Measurements from ENCODE around the gene RNF31. TPM values are rescaled to one million over a fixed set of nuclear protein-coding genes. Genes with fewer than 3 reads are reported as not detected.

Gene RNF31
- polyA plus RNA-seq, 1 donor from 2014 or later, result 98.7 TPM

GRCh38 chr14:24189059-24189375 lies 41.7 kb downstream of the RNF31 start:
- peaks cover 3% of the 10 kb centered on the region for H3K79me2 ChIP-seq (replicated peaks; ENCODE audit: insufficient read depth, low read length)

GRCh38 chr14:24189460-24189859 lies 42.2 kb downstream of the RNF31 start:
- Histone ChIP-seq H3K79me2 (replicated peaks; ENCODE audit: insufficient read depth, low read length) (peaks cover 3% of the 10 kb centered on the region), H3K4me3 (ENCODE audit: low read length) (peak overlapping the region; percentile 92), H3K4me2 (ENCODE audit: low read length) (no peak overlapping the region)
- no peak for TF ChIP-seq TAF1 (IDR thresholded peaks at IDR 0.05; ENCODE audit: low read depth)
- no peak for TF ChIP-seq MXI1 (conservative IDR thresholded peaks at IDR 0.05; ENCODE audit: poor library complexity, severe bottlenecking)
- TF ChIP-seq EZH2 (IDR thresholded peaks at IDR 0.05; ENCODE audit: borderline replicate concordance, insufficient read depth, low read length, poor library complexity, severe bottlenecking), result no peak
- TF ChIP-seq RAD21 (conservative IDR thresholded peaks at IDR 0.05), result no peak
- no peak for TF ChIP-seq REST (IDR thresholded peaks at IDR 0.05; ENCODE audit: borderline replicate concordance)
- TF ChIP-seq EP300 (conservative IDR thresholded peaks at IDR 0.05; ENCODE audit: poor library complexity, severe bottlenecking), result no peak

More at GRCh38 chr14:24189059-24189375, 41.7 kb downstream of the RNF31 start:
- Histone ChIP-seq H3K4me3 (ENCODE audit: low read length) (peak overlapping the region; percentile 92), H3K9me2 (ENCODE audit: insufficient read depth, low read length) (no peaks in the 10 kb centered on the region), H3K4me2 (ENCODE audit: low read length) (no peak overlapping the region), H4K20me1 (ENCODE audit: insufficient read depth) (peaks cover 4% of the 10 kb centered on the region), H3K9ac (ENCODE audit: low read length) (peak overlapping the region; percentile 2), H3K27ac (ENCODE audit: low read length) (peak overlapping the region; percentile 4), H3K36me3 (ENCODE audit: insufficient read depth, low read length) (no peaks in the 10 kb centered on the region), H3K27me3 (ENCODE audit: insufficient read depth, low read depth, low read length) (no peaks in the 10 kb centered on the region), H3K9me3 (ENCODE audit: low read length) (no peaks in the 10 kb centered on the region), H2AFZ (ENCODE audit: low read depth, low read length) (no peak overlapping the region), H3F3A (ENCODE audit: insufficient read depth, low read length, poor library complexity, severe bottlenecking) (no peaks in the 10 kb centered on the region)
- TF ChIP-seq SMC3 (conservative IDR thresholded peaks at IDR 0.05; ENCODE audit: poor library complexity) (no peak), EP300 (conservative IDR thresholded peaks at IDR 0.05; ENCODE audit: poor library complexity, severe bottlenecking) (no peak), CTCF (IDR thresholded peaks at IDR 0.05; ENCODE audit: poor library complexity, severe bottlenecking) (no peak), RAD21 (conservative IDR thresholded peaks at IDR 0.05) (no peak), REST (IDR thresholded peaks at IDR 0.05; ENCODE audit: borderline replicate concordance) (no peak), POLR2AphosphoS5 (IDR thresholded peaks at IDR 0.05) (no peak), EZH2 (IDR thresholded peaks at IDR 0.05; ENCODE audit: borderline replicate concordance, insufficient read depth, low read length, poor library complexity, severe bottlenecking) (no peak), TAF1 (IDR thresholded peaks at IDR 0.05; ENCODE audit: low read depth) (no peak), MXI1 (conservative IDR thresholded peaks at IDR 0.05; ENCODE audit: poor library complexity, severe bottlenecking) (no peak)

More at GRCh38 chr14:24189460-24189859, 42.2 kb downstream of the RNF31 start:
- no peaks in the 10 kb centered on the region for H3F3A ChIP-seq (ENCODE audit: insufficient read depth, low read length, poor library complexity, severe bottlenecking)
- no peaks in the 10 kb centered on the region for H3K9me3 ChIP-seq (ENCODE audit: low read length)
- H3K36me3 ChIP-seq (ENCODE audit: insufficient read depth, low read length), result no peaks in the 10 kb centered on the region
- no peak overlapping the region for H2AFZ ChIP-seq (ENCODE audit: low read depth, low read length)
- H3K9ac ChIP-seq (ENCODE audit: low read length), result peak overlapping the region; percentile 2
- H3K27ac ChIP-seq (ENCODE audit: low read length), result no peak overlapping the region
- H3K27me3 ChIP-seq (ENCODE audit: insufficient read depth, low read depth, low read length), result no peaks in the 10 kb centered on the region
- no peaks in the 10 kb centered on the region for H3K9me2 ChIP-seq (ENCODE audit: insufficient read depth, low read length)
- H4K20me1 ChIP-seq (ENCODE audit: insufficient read depth), result peaks cover 4% of the 10 kb centered on the region

Data from neural cell (in vitro differentiated cells).